ENCODE results near the gene MPC2. TPM values are rescaled to one million over a fixed set of nuclear protein-coding genes. Genes with fewer than 3 reads are reported as not detected.
"Not testable (repeated sequence)": the region's sequence is repeated elsewhere in the genome, so short reads cannot be mapped to it uniquely, and the experiment has no call there.

The MPC2 gene
- total RNA-seq, 6 experiments from 2014 or later: 85.2 to 198 (median 142) TPM

DNA sequence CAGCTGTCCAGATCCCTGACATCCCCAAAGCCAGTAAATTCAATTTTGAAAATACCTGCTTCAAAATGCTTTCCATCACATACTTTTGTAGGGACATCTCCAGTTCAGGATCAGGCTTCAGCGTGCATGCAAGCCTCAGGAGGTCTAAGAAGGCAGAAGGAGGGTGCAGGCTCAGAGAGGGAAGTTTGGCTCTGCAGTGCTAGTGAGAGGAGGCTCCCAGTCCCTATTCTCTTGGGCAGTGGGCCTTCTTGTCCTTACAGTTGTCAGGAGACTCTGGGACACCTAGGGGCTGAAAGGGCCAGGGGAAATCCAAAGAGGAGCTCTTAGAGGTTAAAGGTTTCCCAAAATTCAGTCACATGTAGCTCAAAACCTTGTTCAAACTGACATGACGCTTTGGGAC, 43.1 kb downstream of the MPC2 start:
- 90% methylated on average over 2 of the region's 2 CpGs for WGBS (ENCODE audit: insufficient coverage, low coverage, low lambda C conversion rate, missing lambda C conversion rate)

DNA sequence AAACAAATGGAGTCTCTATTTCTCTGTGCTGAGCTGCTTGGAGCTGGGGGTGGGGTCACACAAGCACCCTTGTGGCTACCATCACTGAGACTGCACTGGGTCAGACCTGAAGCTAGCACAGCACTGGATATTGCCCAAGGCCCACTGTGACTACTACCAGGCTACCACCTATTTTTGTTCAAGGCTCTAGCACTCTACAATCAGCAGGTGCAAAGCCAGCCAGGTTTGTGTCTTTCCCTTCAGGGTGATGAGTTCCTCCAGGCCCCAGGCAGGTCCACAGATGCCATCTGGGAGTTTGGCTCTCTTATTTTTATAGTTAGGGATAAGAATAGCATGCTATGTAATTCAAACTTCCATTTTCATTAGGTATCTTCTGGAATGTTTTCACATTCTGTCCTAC, 46.5 kb downstream of the MPC2 start:
- no peaks in the 10 kb centered on the region for H3K4me1 ChIP-seq
- ATAC-seq (no peak), DNase-seq (no peak)
- no peaks in the 10 kb centered on the region for H3K27me3 ChIP-seq
- TF ChIP-seq POLR2A (IDR thresholded peaks at IDR 0.05): no peak
- TF ChIP-seq, protein P1, sequence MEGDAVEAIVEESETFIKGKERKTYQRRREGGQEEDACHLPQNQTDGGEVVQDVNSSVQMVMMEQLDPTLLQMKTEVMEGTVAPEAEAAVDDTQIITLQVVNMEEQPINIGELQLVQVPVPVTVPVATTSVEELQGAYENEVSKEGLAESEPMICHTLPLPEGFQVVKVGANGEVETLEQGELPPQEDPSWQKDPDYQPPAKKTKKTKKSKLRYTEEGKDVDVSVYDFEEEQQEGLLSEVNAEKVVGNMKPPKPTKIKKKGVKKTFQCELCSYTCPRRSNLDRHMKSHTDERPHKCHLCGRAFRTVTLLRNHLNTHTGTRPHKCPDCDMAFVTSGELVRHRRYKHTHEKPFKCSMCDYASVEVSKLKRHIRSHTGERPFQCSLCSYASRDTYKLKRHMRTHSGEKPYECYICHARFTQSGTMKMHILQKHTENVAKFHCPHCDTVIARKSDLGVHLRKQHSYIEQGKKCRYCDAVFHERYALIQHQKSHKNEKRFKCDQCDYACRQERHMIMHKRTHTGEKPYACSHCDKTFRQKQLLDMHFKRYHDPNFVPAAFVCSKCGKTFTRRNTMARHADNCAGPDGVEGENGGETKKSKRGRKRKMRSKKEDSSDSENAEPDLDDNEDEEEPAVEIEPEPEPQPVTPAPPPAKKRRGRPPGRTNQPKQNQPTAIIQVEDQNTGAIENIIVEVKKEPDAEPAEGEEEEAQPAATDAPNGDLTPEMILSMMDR (IDR thresholded peaks at IDR 0.05): no peak
- intact Hi-C loops (cut with DNase I): no loop called here
- H3K27ac ChIP-seq: no peak overlapping the region
- no peaks in the 10 kb centered on the region for H3K9me3 ChIP-seq
- H3K4me3 ChIP-seq: no peak overlapping the region
- no peaks in the 10 kb centered on the region for H3K36me3 ChIP-seq

More for the DNA sequence above, 43.1 kb downstream of the MPC2 start:
- DNase-seq: no peak
- intact Hi-C loops (cut with DNase I): no loop called here
- Histone ChIP-seq H3K4me1 (peaks cover 0 to 7% (median 2%) of the 10 kb centered on the region in 4 donors), H3K4me3 (no peak overlapping the region), H3K9me3 (no peaks in the 10 kb centered on the region), H3K27me3 (no peaks in the 10 kb centered on the region), H3K36me3 (no peaks in the 10 kb centered on the region), H3K27ac (no peak overlapping the region)
- ATAC-seq: no peak
- no peak for TF ChIP-seq POLR2A (IDR thresholded peaks at IDR 0.05)
- TF ChIP-seq, protein P1 (IDR thresholded peaks at IDR 0.05): no peak

GRCh38 chr1:167887187-167887586, 49.7 kb downstream of the MPC2 start:
- H3K4me1 ChIP-seq; H3K36me3 ChIP-seq; H3K9me3 ChIP-seq; H3K27me3 ChIP-seq; H3K4me3 ChIP-seq; intact Hi-C loops (cut with DNase I); DNase-seq; ATAC-seq; H3K27ac ChIP-seq: not testable (repeated sequence)
- 85% methylated on average over 2 of the region's 2 CpGs for WGBS (ENCODE audit: insufficient coverage, low coverage, low lambda C conversion rate, missing lambda C conversion rate)

DNA sequence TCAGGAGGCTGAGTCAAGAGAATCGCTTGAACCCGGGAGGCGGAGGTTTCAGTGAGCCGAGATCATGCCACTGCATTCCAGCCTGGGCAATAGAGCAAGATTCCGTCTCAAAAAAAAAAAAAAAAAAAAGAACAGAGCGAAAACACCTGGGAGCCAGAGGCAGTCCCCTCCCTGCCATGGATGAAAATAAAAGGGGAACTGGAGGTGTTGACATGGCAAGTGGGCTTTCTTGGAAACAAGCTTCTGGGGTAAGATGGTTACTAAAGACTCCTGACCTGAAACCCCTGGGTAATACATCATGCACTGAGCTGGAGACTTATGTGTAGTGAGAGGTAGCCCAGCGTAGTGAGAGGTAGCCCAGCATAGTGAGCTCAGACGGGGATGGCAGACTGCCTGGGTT, 54.5 kb downstream of the MPC2 start:
- Histone ChIP-seq H3K9me3 (no peaks in the 10 kb centered on the region), H3K27ac (no peak overlapping the region), H3K27me3 (no peaks in the 10 kb centered on the region), H3K4me3 (no peak overlapping the region), H3K36me3 (peaks cover 0 to 17% (median 0%) of the 10 kb centered on the region in 4 donors), H3K4me1 (no peaks in the 10 kb centered on the region)
- ATAC-seq: no peak
- no peak for DNase-seq
- intact Hi-C loops (cut with DNase I): no loop called here
- TF ChIP-seq, protein P1 (IDR thresholded peaks at IDR 0.05): no peak
- no peak for TF ChIP-seq POLR2A (IDR thresholded peaks at IDR 0.05)
- WGBS (ENCODE audit: insufficient coverage, low coverage, low lambda C conversion rate, missing lambda C conversion rate): 100% methylated on average over 7 of the region's 8 CpGs

DNA sequence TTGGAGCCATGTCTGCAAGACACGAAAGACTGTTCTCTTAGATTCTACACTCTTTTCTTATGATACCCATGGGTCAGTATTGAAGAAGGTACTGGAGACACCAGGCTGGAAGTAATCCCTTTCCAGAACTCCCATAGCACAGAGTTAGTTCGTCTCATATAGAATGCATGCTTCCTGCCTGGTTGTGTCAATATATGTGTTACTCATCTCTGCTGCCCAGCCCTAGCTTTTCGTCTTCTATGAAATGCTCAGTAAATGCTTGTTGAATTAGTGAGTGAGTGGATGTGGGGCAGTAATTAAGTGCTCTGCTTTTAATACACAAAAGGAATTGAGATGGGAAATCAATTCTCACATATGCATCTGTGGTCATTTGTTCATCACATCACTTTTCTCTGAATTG, 55.1 kb downstream of the MPC2 start:
- DNase-seq: no peak
- no peak for TF ChIP-seq POLR2A (IDR thresholded peaks at IDR 0.05)
- TF ChIP-seq, protein P1 (IDR thresholded peaks at IDR 0.05): no peak
- Histone ChIP-seq H3K9me3 (no peaks in the 10 kb centered on the region), H3K27me3 (no peaks in the 10 kb centered on the region), H3K4me3 (no peak overlapping the region), H3K36me3 (peaks cover 0 to 17% (median 0%) of the 10 kb centered on the region in 4 donors), H3K27ac (no peak overlapping the region), H3K4me1 (no peaks in the 10 kb centered on the region)
- no peak for ATAC-seq
- 90% methylated on average over 3 of the region's 3 CpGs for WGBS (ENCODE audit: insufficient coverage, low coverage, low lambda C conversion rate, missing lambda C conversion rate)
- intact Hi-C loops (cut with DNase I): no loop called here
